Neural progenitor cell (in vitro differentiated cells): ENCODE measurements around the gene CHRND. TPM values are rescaled to one million over a fixed set of nuclear protein-coding genes. Genes with fewer than 3 reads are reported as not detected.
A peak's percentile ranks its signal among the peaks of the same experiment; 100 is the strongest.

Experiments
- DNase-seq: peaks from one replicate; pipeline ENCODE4 v3.0.0-alpha.2; 2016; ENCODE audit warnings: low spot score
- H2AFZ ChIP-seq: fragments of 200-600 bp; sonication (generic); replicated peaks from 2 replicates; pipeline ENCODE4 v1.6.1; 2016; ENCODE audit warnings: antibody characterized with exemption
- H3F3A ChIP-seq: fragments of 200-600 bp; sonication (generic); 2 replicates; pipeline ENCODE4 v1.6.1; 2016; ENCODE audit warnings: antibody characterized with exemption, low read depth
- H3K27ac ChIP-seq: fragments of 200-600 bp; sonication (generic); 2 replicates; pipeline ENCODE4 v1.5.1; 2016; ENCODE audit warnings: mild to moderate bottlenecking
- H3K27me3 ChIP-seq: fragments of 200-600 bp; sonication (generic); 2 replicates; pipeline ENCODE4 v1.6.1; 2016; ENCODE audit warnings: mild to moderate bottlenecking, moderate library complexity
- H3K36me3 ChIP-seq: fragments of 200-600 bp; sonication (generic); 2 replicates; pipeline ENCODE4 v1.5.1; 2016
- H3K4me1 ChIP-seq: fragments of 200-600 bp; sonication (generic); 2 replicates; pipeline ENCODE4 v1.6.1; 2016; ENCODE audit warnings: mixed run types
- H3K4me2 ChIP-seq: fragments of 200-600 bp; sonication (generic); 2 replicates; pipeline ENCODE4 v1.6.1; 2016
- H3K4me3 ChIP-seq: fragments of 200-600 bp; sonication (generic); 2 replicates; pipeline ENCODE4 v1.5.1; 2016
- H3K79me2 ChIP-seq: fragments of 200-600 bp; sonication (generic); 2 replicates; pipeline ENCODE4 v1.6.1; 2016; ENCODE audit warnings: low read depth
- H3K9ac ChIP-seq: fragments of 200-600 bp; sonication (generic); 2 replicates; pipeline ENCODE4 v1.6.1; 2016
- H3K9me3 ChIP-seq: fragments of 200-600 bp; sonication (generic); 2 replicates; pipeline ENCODE4 v1.5.1; 2016; ENCODE audit warnings: low read depth
- H4K20me1 ChIP-seq: fragments of 200-600 bp; sonication (generic); 2 replicates; pipeline ENCODE4 v1.6.1; 2016; ENCODE audit warnings: low read depth
- H3K27ac Mint-ChIP-seq: 3 replicates; pipeline ENCODE4 v1.8.0; 2021; ENCODE audit warnings: mixed read lengths
- H3K27me3 Mint-ChIP-seq: 2 replicates; pipeline ENCODE4 v1.8.0; 2022; ENCODE audit warnings: low read depth, mild to moderate bottlenecking, inconsistent platforms, moderate library complexity, mixed read lengths; ENCODE audit not compliant: insufficient read depth
- H3K36me3 Mint-ChIP-seq: 3 replicates; pipeline ENCODE4 v1.8.0; 2021; ENCODE audit warnings: mixed read lengths
- H3K4me1 Mint-ChIP-seq: 3 replicates; pipeline ENCODE4 v1.8.0; 2021; ENCODE audit warnings: mixed read lengths
- H3K4me3 Mint-ChIP-seq: 3 replicates; pipeline ENCODE4 v1.8.0; 2021; ENCODE audit warnings: mild to moderate bottlenecking, moderate library complexity, mixed read lengths
- H3K9me3 Mint-ChIP-seq: 3 replicates; pipeline ENCODE4 v1.8.0; 2020; ENCODE audit warnings: mixed read lengths
- CTCF ChIP-seq: fragments of 200-600 bp; sonication (generic); IDR thresholded peaks from 2 replicates; pipeline ENCODE4 v1.5.1; 2017; ENCODE audit warnings: antibody characterized with exemption, mild to moderate bottlenecking
- EZH2 ChIP-seq: fragments of 200-600 bp; sonication (generic); IDR thresholded peaks from 2 replicates; pipeline ENCODE4 v1.6.1; 2017; ENCODE audit warnings: antibody characterized with exemption, mild to moderate bottlenecking, moderate library complexity
- EZH2phosphoT487 ChIP-seq: fragments of 200-600 bp; sonication (generic); IDR thresholded peaks from 2 replicates; pipeline ENCODE4 v1.6.1; 2017; ENCODE audit warnings: antibody characterized with exemption
- total RNA-seq: library from RNA; depleted of rRNA; stranded (reverse); fragments of >200 nt; gene quantifications from 2 replicates; pipeline ENCODE4 v1.2.3, GENCODE V29; 2015; ENCODE audit warnings: low replicate concordance

The CHRND gene
- total RNA-seq, 1 donor from 2014 or later: not detected

- TF ChIP-seq EZH2 (no peak), CTCF (no peak), EZH2phosphoT487 (no peak)
- Mint-ChIP-seq H3K4me1 (peaks cover 14% of the 10 kb centered on the region), H3K27me3 (peaks cover 43% of the 10 kb centered on the region), H3K4me3 (no peak overlapping the region), H3K9me3 (peaks cover 2% of the 10 kb centered on the region), H3K36me3 (no peaks in the 10 kb centered on the region), H3K27ac (no peak overlapping the region)
- no peak for DNase-seq
- Histone ChIP-seq H3K4me3 (no peak overlapping the region), H3K36me3 (no peaks in the 10 kb centered on the region), H3K27me3 (peaks cover 74% of the 10 kb centered on the region), H3K79me2 (no peaks in the 10 kb centered on the region), H3K4me1 (peaks cover 26% of the 10 kb centered on the region), H3K4me2 (no peak overlapping the region), H3F3A (peaks cover 18% of the 10 kb centered on the region), H3K9me3 (no peaks in the 10 kb centered on the region), H3K27ac (no peak overlapping the region), H4K20me1 (peaks cover 34% of the 10 kb centered on the region), H2AFZ (no peak overlapping the region), H3K9ac (no peak overlapping the region)
Observed at GRCh38 chr2:232483923-232484627, 41.9 kb upstream of the CHRND start.

- no peaks in the 10 kb centered on the region for H3K36me3 Mint-ChIP-seq
- Histone ChIP-seq H3K27me3 (peaks cover 81% of the 10 kb centered on the region), H2AFZ (no peak overlapping the region), H3K36me3 (no peaks in the 10 kb centered on the region), H3K4me3 (no peak overlapping the region), H4K20me1 (peaks cover 40% of the 10 kb centered on the region), H3K4me2 (no peak overlapping the region), H3K4me1 (peaks cover 33% of the 10 kb centered on the region), H3K9ac (no peak overlapping the region), H3K27ac (no peak overlapping the region), H3K79me2 (no peaks in the 10 kb centered on the region), H3F3A (peaks cover 18% of the 10 kb centered on the region), H3K9me3 (no peaks in the 10 kb centered on the region)
- peaks cover 17% of the 10 kb centered on the region for H3K4me1 Mint-ChIP-seq
- H3K4me3 Mint-ChIP-seq: peak overlapping the region; percentile 62
- H3K27ac Mint-ChIP-seq: no peak overlapping the region
- peaks cover 2% of the 10 kb centered on the region for H3K9me3 Mint-ChIP-seq
- DNase-seq: no peak
- H3K27me3 Mint-ChIP-seq: peaks cover 50% of the 10 kb centered on the region
- TF ChIP-seq EZH2phosphoT487 (no peak), CTCF (no peak), EZH2 (no peak)
Observed at GRCh38 chr2:232484628-232485347, 41.2 kb upstream of the CHRND start.

GRCh38 chr2:232485348-232485756 is 40.6 kb upstream of the CHRND start:
- H3K36me3 ChIP-seq: no peaks in the 10 kb centered on the region
- peaks cover 34% of the 10 kb centered on the region for H3K4me1 ChIP-seq
- H3F3A ChIP-seq: peaks cover 18% of the 10 kb centered on the region
- H3K4me2 ChIP-seq: peak overlapping the region; percentile 92
- H3K4me3 ChIP-seq: peak overlapping the region; percentile 30
- no peaks in the 10 kb centered on the region for H3K36me3 Mint-ChIP-seq
- H2AFZ ChIP-seq: peak overlapping the region; percentile 57
- H3K4me1 Mint-ChIP-seq: peaks cover 18% of the 10 kb centered on the region
- H4K20me1 ChIP-seq: peaks cover 43% of the 10 kb centered on the region
- peaks cover 87% of the 10 kb centered on the region for H3K27me3 ChIP-seq
- DNase-seq: no peak
- H3K27ac ChIP-seq: no peak overlapping the region
- TF ChIP-seq EZH2phosphoT487 (no peak), EZH2 (no peak)
- peaks cover 2% of the 10 kb centered on the region for H3K9me3 Mint-ChIP-seq
- no peak overlapping the region for H3K27ac Mint-ChIP-seq
- H3K4me3 Mint-ChIP-seq: peak overlapping the region; percentile 62
- no peaks in the 10 kb centered on the region for H3K9me3 ChIP-seq
- H3K79me2 ChIP-seq: no peaks in the 10 kb centered on the region
- H3K9ac ChIP-seq: no peak overlapping the region
- peaks cover 55% of the 10 kb centered on the region for H3K27me3 Mint-ChIP-seq
